ENCODE results near the gene DCST2.

DNA sequence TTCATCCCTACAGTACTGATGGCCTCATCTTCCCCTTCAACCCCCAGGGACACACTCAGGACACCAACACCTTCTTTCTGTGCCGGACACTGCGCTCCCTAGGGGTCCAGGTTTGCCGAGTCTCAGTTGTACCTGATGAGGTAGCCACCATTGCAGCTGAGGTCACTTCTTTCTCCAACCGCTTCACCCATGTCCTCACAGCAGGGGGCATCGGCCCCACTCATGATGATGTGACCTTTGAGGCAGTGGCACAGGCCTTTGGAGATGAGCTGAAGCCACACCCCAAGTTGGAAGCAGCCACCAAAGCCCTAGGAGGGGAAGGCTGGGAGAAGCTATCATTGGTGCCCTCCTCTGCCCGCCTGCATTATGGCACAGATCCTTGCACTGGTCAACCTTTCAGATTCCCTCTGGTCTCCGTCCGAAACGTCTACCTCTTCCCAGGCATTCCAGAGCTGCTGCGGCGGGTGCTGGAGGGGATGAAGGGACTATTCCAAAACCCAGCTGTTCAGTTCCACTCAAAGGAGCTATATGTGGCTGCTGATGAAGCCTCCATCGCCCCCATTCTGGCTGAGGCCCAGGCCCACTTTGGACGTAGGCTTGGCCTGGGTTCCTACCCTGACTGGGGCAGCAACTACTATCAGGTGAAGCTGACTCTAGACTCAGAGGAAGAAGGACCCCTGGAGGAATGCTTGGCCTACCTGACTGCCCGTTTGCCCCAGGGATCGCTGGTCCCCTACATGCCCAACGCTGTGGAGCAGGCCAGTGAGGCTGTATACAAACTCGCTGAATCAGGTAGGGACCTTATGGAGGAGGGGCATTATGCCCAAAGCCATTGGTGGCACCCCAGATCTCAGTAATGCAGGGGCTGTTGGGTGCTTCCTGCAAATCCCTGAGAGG is 45.3 kb downstream of the DCST2 start:
- TF ChIP-seq, protein P1, sequence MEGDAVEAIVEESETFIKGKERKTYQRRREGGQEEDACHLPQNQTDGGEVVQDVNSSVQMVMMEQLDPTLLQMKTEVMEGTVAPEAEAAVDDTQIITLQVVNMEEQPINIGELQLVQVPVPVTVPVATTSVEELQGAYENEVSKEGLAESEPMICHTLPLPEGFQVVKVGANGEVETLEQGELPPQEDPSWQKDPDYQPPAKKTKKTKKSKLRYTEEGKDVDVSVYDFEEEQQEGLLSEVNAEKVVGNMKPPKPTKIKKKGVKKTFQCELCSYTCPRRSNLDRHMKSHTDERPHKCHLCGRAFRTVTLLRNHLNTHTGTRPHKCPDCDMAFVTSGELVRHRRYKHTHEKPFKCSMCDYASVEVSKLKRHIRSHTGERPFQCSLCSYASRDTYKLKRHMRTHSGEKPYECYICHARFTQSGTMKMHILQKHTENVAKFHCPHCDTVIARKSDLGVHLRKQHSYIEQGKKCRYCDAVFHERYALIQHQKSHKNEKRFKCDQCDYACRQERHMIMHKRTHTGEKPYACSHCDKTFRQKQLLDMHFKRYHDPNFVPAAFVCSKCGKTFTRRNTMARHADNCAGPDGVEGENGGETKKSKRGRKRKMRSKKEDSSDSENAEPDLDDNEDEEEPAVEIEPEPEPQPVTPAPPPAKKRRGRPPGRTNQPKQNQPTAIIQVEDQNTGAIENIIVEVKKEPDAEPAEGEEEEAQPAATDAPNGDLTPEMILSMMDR (IDR thresholded peaks at IDR 0.05; ENCODE audit: control extremely low read depth in 1 of 3, insufficient read depth in 1 of 3, low read depth in 1 of 3, low read length in 3 of 3), result no peak
- no peak for TF ChIP-seq JUN (IDR thresholded peaks at IDR 0.05; ENCODE audit: low read depth, low read length)
- TF ChIP-seq, protein P2, sequence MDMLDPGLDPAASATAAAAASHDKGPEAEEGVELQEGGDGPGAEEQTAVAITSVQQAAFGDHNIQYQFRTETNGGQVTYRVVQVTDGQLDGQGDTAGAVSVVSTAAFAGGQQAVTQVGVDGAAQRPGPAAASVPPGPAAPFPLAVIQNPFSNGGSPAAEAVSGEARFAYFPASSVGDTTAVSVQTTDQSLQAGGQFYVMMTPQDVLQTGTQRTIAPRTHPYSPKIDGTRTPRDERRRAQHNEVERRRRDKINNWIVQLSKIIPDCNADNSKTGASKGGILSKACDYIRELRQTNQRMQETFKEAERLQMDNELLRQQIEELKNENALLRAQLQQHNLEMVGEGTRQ (IDR thresholded peaks at IDR 0.05; ENCODE audit: low read length), result no peak
- TF ChIP-seq MAX (IDR thresholded peaks at IDR 0.05), result no peak
- TF ChIP-seq POLR2A (IDR thresholded peaks at IDR 0.05; ENCODE audit: control extremely low read depth in 1 of 2, low read depth in 2 of 2, low read length in 2 of 2), result peak in 1 of 2 experiments; percentile 4; a peak in 1 of 3 replicates
- TF ChIP-seq TAF7 (optimal IDR thresholded peaks at IDR 0.05; ENCODE audit: borderline replicate concordance, low read depth, low read length), result no peak
- TF ChIP-seq RXRA (IDR thresholded peaks at IDR 0.05; ENCODE audit: insufficient read depth, low read depth, low read length), result no peak
- TF ChIP-seq SRF (IDR thresholded peaks at IDR 0.05; ENCODE audit: low read depth, low read length), result no peak
- no peak for TF ChIP-seq CREB1 (IDR thresholded peaks at IDR 0.05)
- TF ChIP-seq TBP (IDR thresholded peaks at IDR 0.05; ENCODE audit: low read depth, low read length), result no peak
- no peak for TF ChIP-seq EP300 (IDR thresholded peaks at IDR 0.05; ENCODE audit: borderline replicate concordance in 1 of 2, low read depth in 2 of 2, low read length in 2 of 2)
- TF ChIP-seq SP1 (IDR thresholded peaks at IDR 0.05; ENCODE audit: low read depth, low read length), result no peak

All from H1 (cell line).